ENCODE data around the gene ST8SIA1. TPM values are rescaled to one million over a fixed set of nuclear protein-coding genes. Genes with fewer than 3 reads are reported as not detected.

ST8SIA1 gene
- total RNA-seq, 1 experiment from 2014 or later, result not detected

DNA sequence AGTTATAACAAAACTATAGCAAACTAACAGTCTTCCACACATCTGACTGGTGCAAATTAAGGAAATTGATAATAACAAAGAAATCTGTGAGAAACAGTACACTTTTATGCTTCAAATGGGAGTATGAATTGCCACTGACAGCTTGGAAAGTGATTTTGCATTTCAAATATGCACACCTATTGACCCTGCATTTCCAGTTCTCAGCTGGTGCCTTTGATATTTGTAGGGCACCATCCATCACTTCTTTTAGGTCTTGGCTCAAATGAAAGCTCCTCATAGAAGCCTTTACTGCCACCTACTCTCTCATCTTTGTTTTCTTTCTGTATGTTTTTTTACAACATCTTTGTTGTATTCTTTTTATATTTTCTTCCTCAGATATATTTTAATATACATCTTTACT, 125.1 kb downstream of the ST8SIA1 start:
- no TSS peak for BruUV-seq (replicated peaks)
- ATAC-seq, result no peak
- Histone ChIP-seq H3K27ac (ENCODE audit: low read depth, low read length) (no peak overlapping the region), H3K4me2 (ENCODE audit: low read length) (no peak overlapping the region), H3K4me3 (replicated peaks in 1 of 2; ENCODE audit: low read depth in 1 of 2, low read length in 2 of 2) (no peak overlapping the region), H3K27me3 (ENCODE audit: insufficient read depth, low read length) (no peaks in the 10 kb centered on the region), H3K79me2 (ENCODE audit: insufficient read depth, low read length) (no peaks in the 10 kb centered on the region), H2AFZ (ENCODE audit: low read depth, low read length, poor library complexity, severe bottlenecking) (no peak overlapping the region), H3K9me2 (ENCODE audit: insufficient read depth) (no peaks in the 10 kb centered on the region), H3K36me3 (ENCODE audit: control insufficient read depth in 1 of 2, insufficient read depth in 2 of 2, low read length in 2 of 2) (no peaks in the 10 kb centered on the region), H3K9me3 (ENCODE audit: control insufficient read depth in 1 of 2, insufficient read depth in 1 of 2, low read depth in 1 of 2, low read length in 2 of 2) (no peaks in the 10 kb centered on the region), H3K9ac (ENCODE audit: low read length) (no peak overlapping the region), H4K20me1 (ENCODE audit: insufficient read depth) (no peaks in the 10 kb centered on the region), H3K4me1 (ENCODE audit: control insufficient read depth in 1 of 2, insufficient read depth in 2 of 2, low read length in 2 of 2) (no peaks in the 10 kb centered on the region)
- CTCF ChIA-PET, result no interaction called here
- TF ChIP-seq CBX3 (IDR thresholded peaks at IDR 0.05; ENCODE audit: low read depth), result no peak
- TF ChIP-seq, protein P1, sequence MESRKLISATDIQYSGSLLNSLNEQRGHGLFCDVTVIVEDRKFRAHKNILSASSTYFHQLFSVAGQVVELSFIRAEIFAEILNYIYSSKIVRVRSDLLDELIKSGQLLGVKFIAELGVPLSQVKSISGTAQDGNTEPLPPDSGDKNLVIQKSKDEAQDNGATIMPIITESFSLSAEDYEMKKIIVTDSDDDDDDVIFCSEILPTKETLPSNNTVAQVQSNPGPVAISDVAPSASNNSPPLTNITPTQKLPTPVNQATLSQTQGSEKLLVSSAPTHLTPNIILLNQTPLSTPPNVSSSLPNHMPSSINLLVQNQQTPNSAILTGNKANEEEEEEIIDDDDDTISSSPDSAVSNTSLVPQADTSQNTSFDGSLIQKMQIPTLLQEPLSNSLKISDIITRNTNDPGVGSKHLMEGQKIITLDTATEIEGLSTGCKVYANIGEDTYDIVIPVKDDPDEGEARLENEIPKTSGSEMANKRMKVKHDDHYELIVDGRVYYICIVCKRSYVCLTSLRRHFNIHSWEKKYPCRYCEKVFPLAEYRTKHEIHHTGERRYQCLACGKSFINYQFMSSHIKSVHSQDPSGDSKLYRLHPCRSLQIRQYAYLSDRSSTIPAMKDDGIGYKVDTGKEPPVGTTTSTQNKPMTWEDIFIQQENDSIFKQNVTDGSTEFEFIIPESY (IDR thresholded peaks at IDR 0.05; ENCODE audit: extremely low read depth, insufficient replicate concordance, low read length), result no peak
- no peak for TF ChIP-seq EGR1 (IDR thresholded peaks at IDR 0.05; ENCODE audit: low read depth)
- TF ChIP-seq, protein P2, sequence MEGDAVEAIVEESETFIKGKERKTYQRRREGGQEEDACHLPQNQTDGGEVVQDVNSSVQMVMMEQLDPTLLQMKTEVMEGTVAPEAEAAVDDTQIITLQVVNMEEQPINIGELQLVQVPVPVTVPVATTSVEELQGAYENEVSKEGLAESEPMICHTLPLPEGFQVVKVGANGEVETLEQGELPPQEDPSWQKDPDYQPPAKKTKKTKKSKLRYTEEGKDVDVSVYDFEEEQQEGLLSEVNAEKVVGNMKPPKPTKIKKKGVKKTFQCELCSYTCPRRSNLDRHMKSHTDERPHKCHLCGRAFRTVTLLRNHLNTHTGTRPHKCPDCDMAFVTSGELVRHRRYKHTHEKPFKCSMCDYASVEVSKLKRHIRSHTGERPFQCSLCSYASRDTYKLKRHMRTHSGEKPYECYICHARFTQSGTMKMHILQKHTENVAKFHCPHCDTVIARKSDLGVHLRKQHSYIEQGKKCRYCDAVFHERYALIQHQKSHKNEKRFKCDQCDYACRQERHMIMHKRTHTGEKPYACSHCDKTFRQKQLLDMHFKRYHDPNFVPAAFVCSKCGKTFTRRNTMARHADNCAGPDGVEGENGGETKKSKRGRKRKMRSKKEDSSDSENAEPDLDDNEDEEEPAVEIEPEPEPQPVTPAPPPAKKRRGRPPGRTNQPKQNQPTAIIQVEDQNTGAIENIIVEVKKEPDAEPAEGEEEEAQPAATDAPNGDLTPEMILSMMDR (IDR thresholded peaks at IDR 0.05 in 2 of 3, conservative IDR thresholded peaks at IDR 0.05 in 1 of 3; ENCODE audit: borderline replicate concordance in 1 of 3, insufficient read depth in 1 of 3, low read depth in 2 of 3, low read length in 2 of 3), result no peak
- no peak for TF ChIP-seq FOSL1 (IDR thresholded peaks at IDR 0.05; ENCODE audit: low read depth)
- no peak for TF ChIP-seq POLR2A (IDR thresholded peaks at IDR 0.05; ENCODE audit: borderline replicate concordance, extremely low read depth, insufficient read depth, insufficient read length)
- no peak for TF ChIP-seq SIN3A (IDR thresholded peaks at IDR 0.05; ENCODE audit: low read depth)
- TF ChIP-seq, protein P3, sequence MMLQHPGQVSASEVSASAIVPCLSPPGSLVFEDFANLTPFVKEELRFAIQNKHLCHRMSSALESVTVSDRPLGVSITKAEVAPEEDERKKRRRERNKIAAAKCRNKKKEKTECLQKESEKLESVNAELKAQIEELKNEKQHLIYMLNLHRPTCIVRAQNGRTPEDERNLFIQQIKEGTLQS (IDR thresholded peaks at IDR 0.05), result no peak
- TF ChIP-seq POLR2AphosphoS5 (IDR thresholded peaks at IDR 0.05; ENCODE audit: low read depth, low read length), result no peak
- TF ChIP-seq, protein P4, sequence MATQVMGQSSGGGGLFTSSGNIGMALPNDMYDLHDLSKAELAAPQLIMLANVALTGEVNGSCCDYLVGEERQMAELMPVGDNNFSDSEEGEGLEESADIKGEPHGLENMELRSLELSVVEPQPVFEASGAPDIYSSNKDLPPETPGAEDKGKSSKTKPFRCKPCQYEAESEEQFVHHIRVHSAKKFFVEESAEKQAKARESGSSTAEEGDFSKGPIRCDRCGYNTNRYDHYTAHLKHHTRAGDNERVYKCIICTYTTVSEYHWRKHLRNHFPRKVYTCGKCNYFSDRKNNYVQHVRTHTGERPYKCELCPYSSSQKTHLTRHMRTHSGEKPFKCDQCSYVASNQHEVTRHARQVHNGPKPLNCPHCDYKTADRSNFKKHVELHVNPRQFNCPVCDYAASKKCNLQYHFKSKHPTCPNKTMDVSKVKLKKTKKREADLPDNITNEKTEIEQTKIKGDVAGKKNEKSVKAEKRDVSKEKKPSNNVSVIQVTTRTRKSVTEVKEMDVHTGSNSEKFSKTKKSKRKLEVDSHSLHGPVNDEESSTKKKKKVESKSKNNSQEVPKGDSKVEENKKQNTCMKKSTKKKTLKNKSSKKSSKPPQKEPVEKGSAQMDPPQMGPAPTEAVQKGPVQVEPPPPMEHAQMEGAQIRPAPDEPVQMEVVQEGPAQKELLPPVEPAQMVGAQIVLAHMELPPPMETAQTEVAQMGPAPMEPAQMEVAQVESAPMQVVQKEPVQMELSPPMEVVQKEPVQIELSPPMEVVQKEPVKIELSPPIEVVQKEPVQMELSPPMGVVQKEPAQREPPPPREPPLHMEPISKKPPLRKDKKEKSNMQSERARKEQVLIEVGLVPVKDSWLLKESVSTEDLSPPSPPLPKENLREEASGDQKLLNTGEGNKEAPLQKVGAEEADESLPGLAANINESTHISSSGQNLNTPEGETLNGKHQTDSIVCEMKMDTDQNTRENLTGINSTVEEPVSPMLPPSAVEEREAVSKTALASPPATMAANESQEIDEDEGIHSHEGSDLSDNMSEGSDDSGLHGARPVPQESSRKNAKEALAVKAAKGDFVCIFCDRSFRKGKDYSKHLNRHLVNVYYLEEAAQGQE (IDR thresholded peaks at IDR 0.05; ENCODE audit: low read depth), result no peak
- no peak for TF ChIP-seq JUND (IDR thresholded peaks at IDR 0.05)
- no peak for TF ChIP-seq ZNF274 (IDR thresholded peaks at IDR 0.05; ENCODE audit: low read depth, low read length)
- no peak for TF ChIP-seq EZH2phosphoT487 (IDR thresholded peaks at IDR 0.05; ENCODE audit: borderline replicate concordance)
- TF ChIP-seq SP1 (IDR thresholded peaks at IDR 0.05; ENCODE audit: low read depth), result no peak
- TF ChIP-seq ELF1 (IDR thresholded peaks at IDR 0.05; ENCODE audit: borderline replicate concordance, low read depth), result no peak
- TF ChIP-seq TCF7L2 (IDR thresholded peaks at IDR 0.05; ENCODE audit: borderline replicate concordance, extremely low read depth, insufficient read depth, insufficient read length), result no peak
- TF ChIP-seq, protein P5, sequence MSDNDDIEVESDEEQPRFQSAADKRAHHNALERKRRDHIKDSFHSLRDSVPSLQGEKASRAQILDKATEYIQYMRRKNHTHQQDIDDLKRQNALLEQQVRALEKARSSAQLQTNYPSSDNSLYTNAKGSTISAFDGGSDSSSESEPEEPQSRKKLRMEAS (IDR thresholded peaks at IDR 0.05), result no peak
- TF ChIP-seq EZH2 (IDR thresholded peaks at IDR 0.05), result no peak
- no peak for TF ChIP-seq RAD21 (IDR thresholded peaks at IDR 0.05; ENCODE audit: low read depth)
- DNase-seq (ENCODE audit: low read depth, low spot score), result no peak
- intact Hi-C loops (cut with micrococcal nuclease), result no loop called here
- POLR2A ChIA-PET, result no interaction called here
- RAD21 ChIA-PET (ENCODE audit: low non-redundant PET in 1 of 2, low total read pairs in 2 of 2, uncharacterized antibody in 2 of 2, unreplicated experiment in 2 of 2), result no interaction called here
